A549 (cell line): ENCODE data around the gene AIG1. TPM values are rescaled to one million over a fixed set of nuclear protein-coding genes. Genes with fewer than 3 reads are reported as not detected.

ENCODE experiments used
- ATAC-seq, 2 experiments: fragments of 200-7000 bp in 1 of 2; fragments of >200 bp in 1 of 2; cut with Nextera tagmentation in 1 of 2; cut with Tn5 transposase in 1 of 2; 3 replicates each; pipeline versions ENCODE4 v1.8.0 to v1.9.1; 2018 to 2020; ENCODE audit warnings: mild to moderate bottlenecking in 1 of 2, moderate library complexity in 1 of 2
- CTCF ChIA-PET: fragments of 300-600 bp; sonication (Branson Sonifier 250); formaldehyde crosslinking; extraction: SDS; loops from one replicate; lab custom pipeline; 2021; ENCODE audit warnings: antibody characterized with exemption, inconsistent platforms; lab: Yijun Ruan, JAX
- POLR2A ChIA-PET: fragments of 350-600 bp; formaldehyde crosslinking; extraction: SDS; loops from one replicate; lab custom pipeline; 2021; ENCODE audit warnings: antibody characterized with exemption, inconsistent platforms; lab: Yijun Ruan, JAX
- DNase-seq, 2 experiments: peaks; one replicate each; pipeline versions ENCODE4 v3.0.0 to v3.0.0-alpha.2; 2011 to 2016; ENCODE audit warnings: low read depth in 1 of 2, low spot score in 1 of 2
- FAIRE-seq: peaks from 2 replicates; lab custom pipeline; 2011; peaks lifted over from hg19 to GRCh38; lab: Jason Lieb, UNC
- H3K27ac ChIP-seq, 2 experiments: fragments of >200 bp; sonication (Bioruptor Twin); formaldehyde crosslinking; 3 replicates each; pipeline ENCODE4 v1.5.1; 2016 to 2017
- H3K4me1 ChIP-seq: fragments of >200 bp; sonication (Bioruptor Twin); formaldehyde crosslinking; 3 replicates; pipeline ENCODE4 v1.6.1; 2016
- H3K4me2 ChIP-seq: fragments of >200 bp; sonication (Bioruptor Twin); formaldehyde crosslinking; 3 replicates; pipeline ENCODE4 v1.6.1; 2016
- H3K4me3 ChIP-seq: fragments of >200 bp; sonication (Bioruptor Twin); formaldehyde crosslinking; 3 replicates; pipeline ENCODE4 v1.5.1; 2016
- H3K9me3 ChIP-seq: fragments of >200 bp; sonication (Bioruptor Twin); formaldehyde crosslinking; 3 replicates; pipeline ENCODE4 v1.6.1; 2016
- EHF ChIP-seq: fragments of 250-450 bp; sonication (Bioruptor Pico); IDR thresholded peaks from 2 replicates; pipeline ENCODE4 v1.5.0; 2020; ENCODE audit warnings: mild to moderate bottlenecking
- ELK1 ChIP-seq: fragments of 150-350 bp; IDR thresholded peaks from 2 replicates; pipeline ENCODE4 v1.6.1; 2014; ENCODE audit warnings: low read depth, mild to moderate bottlenecking, low read length
- EP300 ChIP-seq, 2 experiments: fragments of >200 bp; sonication (Bioruptor Twin); formaldehyde crosslinking; IDR thresholded peaks; 2 replicates in 1 of 2; 3 replicates in 1 of 2; pipeline ENCODE4 v1.6.1; 2016 to 2017
- HES2 ChIP-seq: fragments of >200 bp; sonication (Bioruptor Twin); formaldehyde crosslinking; IDR thresholded peaks from 2 replicates; pipeline ENCODE4 v1.6.1; 2016
- HEYL ChIP-seq: fragments of 250-450 bp; sonication (Bioruptor Pico); IDR thresholded peaks from 2 replicates; pipeline ENCODE4 v1.8.0; 2021; ENCODE audit warnings: mild to moderate bottlenecking, moderate library complexity
- HOXB5 ChIP-seq: fragments of 250-450 bp; sonication (Bioruptor Pico); IDR thresholded peaks from 2 replicates; pipeline ENCODE4 v1.5.0; 2020; ENCODE audit warnings: mild to moderate bottlenecking, moderate library complexity
- JUN ChIP-seq, 2 experiments: fragments of >200 bp; sonication (Bioruptor Twin); formaldehyde crosslinking; IDR thresholded peaks; 2 replicates in 1 of 2; 3 replicates in 1 of 2; pipeline ENCODE4 v1.6.1; 2016 to 2017
- NPAS2 ChIP-seq: fragments of 250-450 bp; sonication (Bioruptor Pico); IDR thresholded peaks from 2 replicates; pipeline ENCODE4 v1.8.0; 2022; ENCODE audit warnings: mild to moderate bottlenecking, moderate library complexity, borderline replicate concordance
- PBX3 ChIP-seq: IDR thresholded peaks from 2 replicates; pipeline ENCODE4 v1.6.1; 2012
- RARB ChIP-seq: fragments of 250-450 bp; sonication (Bioruptor Pico); IDR thresholded peaks from 2 replicates; pipeline ENCODE4 v1.8.0; 2021; ENCODE audit warnings: mild to moderate bottlenecking, moderate library complexity
- RNF2 ChIP-seq: fragments of 200-600 bp; sonication (generic); IDR thresholded peaks from 2 replicates; pipeline ENCODE4 v1.6.1; 2016; ENCODE audit warnings: low read depth, mild to moderate bottlenecking, antibody characterized with exemption, moderate library complexity, borderline replicate concordance
- SREBF2 ChIP-seq: fragments of 450-650 bp; IDR thresholded peaks from 2 replicates; pipeline ENCODE4 v1.6.1; 2014; ENCODE audit warnings: mild to moderate bottlenecking, moderate library complexity
- USF2 ChIP-seq: fragments of 450-650 bp; IDR thresholded peaks from 2 replicates; pipeline ENCODE4 v1.6.1; 2014; ENCODE audit warnings: antibody characterized with exemption
- ZC3H11A ChIP-seq: fragments of 450-650 bp; IDR thresholded peaks from 2 replicates; pipeline ENCODE4 v1.6.1; 2014; ENCODE audit warnings: antibody characterized with exemption, mild to moderate bottlenecking
- ZFP36 ChIP-seq: fragments of 450-650 bp; IDR thresholded peaks from 2 replicates; pipeline ENCODE4 v1.6.1; 2014; ENCODE audit warnings: borderline replicate concordance; ENCODE audit not compliant: partially characterized antibody
- WGBS: methylation state at CpG from one replicate; pipeline ENCODE4 v1.1.6; 2017; ENCODE audit errors: missing lambda C conversion rate; 5-methylcytosine and 5-hydroxymethylcytosine counted together
- polyA plus RNA-seq, 4 experiments: library from polyadenylated mRNA; depleted of rRNA in 3 of 4; stranded (reverse); fragments of >200 nt; fragmentation: RNase III in 1 of 4; extraction: RNeasy Plus Mini Kit Qiagen cat#74134 plus additional on column Dnase treatment in 1 of 4; gene quantifications; 2 replicates in 3 of 4; 3 replicates in 1 of 4; pipeline ENCODE4 v1.2.3, GENCODE V29; 2011 to 2017

Gene AIG1
- polyA plus RNA-seq, 2 of the 4 experiments (the other 2 are of a cell fraction), result 29.5 to 38.3 TPM

GRCh38 chr6:143093290-143093689 lies 32.6 kb downstream of the AIG1 start:
- no peak overlapping the region for H3K4me2 ChIP-seq
- ChIA-PET CTCF (no interaction called here), POLR2A (no interaction called here)
- H3K9me3 ChIP-seq, result no peaks in the 10 kb centered on the region
- H3K4me1 ChIP-seq, result no peaks in the 10 kb centered on the region
- FAIRE-seq (no peak), DNase-seq (no peak), ATAC-seq (no peak)
- H3K4me3 ChIP-seq, result no peak overlapping the region
- TF ChIP-seq ZFP36 (no peak), RNF2 (no peak), HEYL (CRISPR knock-in tag) (no peak), HES2 (no peak), ELK1 (no peak), EP300 (IDR thresholded peaks at IDR 0.05) (no peak), EHF (CRISPR knock-in tag) (no peak), RARB (no peak), SREBF2 (no peak)
- H3K27ac ChIP-seq, result no peak overlapping the region
- 43% methylated on average over 2 of the region's 2 CpGs for WGBS

GRCh38 chr6:143096403-143096802 lies 35.7 kb downstream of the AIG1 start:
- H3K27ac ChIP-seq, result no peak overlapping the region
- POLR2A ChIA-PET, result no interaction called here
- no peak for FAIRE-seq
- CTCF ChIA-PET, result no interaction called here
- no peak overlapping the region for H3K4me2 ChIP-seq
- H3K4me3 ChIP-seq, result no peak overlapping the region
- TF ChIP-seq ZC3H11A (no peak), EP300 (IDR thresholded peaks at IDR 0.05) (no peak)
- TF ChIP-seq, all 56 proteins: peak for 0
- Histone ChIP-seq H3K9me3 (no peaks in the 10 kb centered on the region), H3K4me1 (no peaks in the 10 kb centered on the region)
- DNase-seq (no peak), ATAC-seq (no peak)
- 89% methylated on average over 2 of the region's 2 CpGs for WGBS

- H3K27ac ChIP-seq, result no peak overlapping the region
- DNase-seq (no peak), FAIRE-seq (no peak), ATAC-seq (no peak)
- WGBS, result 86% methylated on average over 6 of the region's 6 CpGs
- CTCF ChIA-PET, result no interaction called here
- no peak overlapping the region for H3K4me3 ChIP-seq
- POLR2A ChIA-PET, result no interaction called here
- no peak overlapping the region for H3K4me2 ChIP-seq
- no peaks in the 10 kb centered on the region for H3K9me3 ChIP-seq
- H3K4me1 ChIP-seq, result no peaks in the 10 kb centered on the region
- TF ChIP-seq HOXB5 (CRISPR knock-in tag) (no peak), PBX3 (no peak), USF2 (no peak), NPAS2 (no peak)
Observed at GRCh38 chr6:143097224-143097795, 36.6 kb downstream of the AIG1 start.

GRCh38 chr6:143098054-143098671 lies 37.5 kb downstream of the AIG1 start:
- Histone ChIP-seq H3K4me2 (no peak overlapping the region), H3K27ac (no peak overlapping the region), H3K4me3 (no peak overlapping the region), H3K9me3 (no peaks in the 10 kb centered on the region), H3K4me1 (no peaks in the 10 kb centered on the region)
- ATAC-seq, result no peak
- POLR2A ChIA-PET, result no interaction called here
- no peak for FAIRE-seq
- TF ChIP-seq JUN (IDR thresholded peaks at IDR 0.05) (no peak), ZFP36 (no peak)
- CTCF ChIA-PET, result no interaction called here
- WGBS, result 80% methylated on average over 2 of the region's 2 CpGs
- DNase-seq, result no peak
